Middle frontal gyrus (tissue), 1 donor: ENCODE results near the gene KCNB1.

Experiments
- DNase-seq: peaks from one replicate; pipeline ENCODE4 v3.0.0-alpha.2; 2015; ENCODE audit warnings: low spot score; ENCODE audit errors: extremely low spot score

Gene KCNB1

GRCh38 chr20:49392745-49393144, 89.7 kb downstream of the KCNB1 start:
- DNase-seq, result no peak

DNA sequence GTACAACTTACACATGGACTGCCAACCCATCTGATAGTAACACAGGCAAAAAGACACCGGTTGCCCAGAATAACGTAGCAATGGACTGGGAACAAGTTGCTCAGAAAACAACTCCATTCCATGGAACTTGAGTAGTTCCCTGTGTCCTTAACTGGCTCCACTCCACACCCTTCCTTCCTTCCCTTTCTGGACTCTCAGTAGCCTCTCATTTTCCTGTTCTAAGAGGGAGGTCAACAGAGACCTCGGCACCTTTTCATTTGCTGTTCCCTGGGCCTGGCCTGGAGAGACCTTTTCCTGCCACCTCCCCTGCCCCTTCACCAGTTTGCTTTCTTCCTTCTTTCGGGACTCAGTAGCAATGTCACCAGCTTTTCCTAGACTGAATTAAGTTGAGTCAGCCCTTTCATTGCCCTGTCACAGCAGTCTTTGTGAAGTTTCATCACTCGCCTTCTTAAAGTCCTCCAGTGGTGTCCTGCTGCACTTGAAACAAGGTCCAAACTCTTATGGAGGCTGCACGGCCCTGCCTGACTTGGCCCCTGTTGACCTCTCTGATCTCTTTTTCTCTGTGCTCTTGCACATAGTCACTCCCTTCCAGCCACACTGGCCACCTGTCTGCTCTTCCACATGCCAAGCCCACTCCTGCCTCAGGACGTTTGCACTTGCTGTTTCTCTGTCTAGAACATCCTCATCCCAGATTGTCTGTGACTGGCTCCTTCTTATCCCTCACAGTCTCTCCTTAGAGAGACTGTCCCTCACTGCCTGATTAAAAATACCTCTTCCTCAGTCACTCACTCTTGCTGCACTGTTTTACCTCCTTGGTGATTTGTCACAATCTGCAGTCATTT, 90.8 kb downstream of the KCNB1 start:
- no peak for DNase-seq

DNA sequence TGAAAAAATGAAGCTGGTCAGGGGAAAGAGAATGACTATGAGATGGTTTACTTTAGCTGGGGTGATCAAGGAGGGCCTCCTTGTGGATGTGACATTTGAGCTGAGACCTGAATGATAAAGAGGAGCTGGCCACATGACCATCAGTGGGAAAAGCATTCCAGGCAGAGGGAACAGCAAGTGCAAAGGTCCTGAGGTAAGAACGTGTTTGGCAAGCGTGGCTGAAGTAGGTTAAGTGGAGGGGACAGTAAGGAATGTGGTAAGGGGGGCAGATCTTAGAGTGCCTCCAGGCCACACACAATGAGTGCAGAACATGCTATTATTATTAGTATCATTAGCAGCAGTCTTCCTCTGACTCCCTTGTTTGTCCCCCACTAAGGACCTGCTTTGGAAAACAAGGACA, 92.6 kb downstream of the KCNB1 start:
- no peak for DNase-seq

DNA sequence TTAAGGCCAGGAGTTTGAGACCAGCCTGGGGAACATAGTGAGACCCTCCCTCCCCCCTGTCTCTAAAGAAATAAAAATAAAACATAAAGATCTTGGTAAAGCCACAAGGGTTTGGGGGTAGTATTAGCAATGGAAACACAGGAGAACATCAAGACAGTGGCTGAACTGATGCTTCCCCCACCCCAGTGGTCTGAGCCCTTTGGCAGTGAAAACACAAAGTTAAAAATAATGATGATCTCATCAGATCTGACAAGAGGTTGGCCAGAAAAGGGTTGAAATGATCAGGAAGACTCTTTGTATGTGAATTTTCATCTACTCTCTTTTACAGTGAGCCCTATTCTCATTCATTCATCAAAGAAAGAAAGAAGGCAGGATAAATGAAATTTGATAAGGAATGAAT, 93.7 kb downstream of the KCNB1 start:
- no peak for DNase-seq

- no peak for DNase-seq
Observed at GRCh38 chr20:49387581-49387939, 94.9 kb downstream of the KCNB1 start.

GRCh38 chr20:49386848-49387580, 95.5 kb downstream of the KCNB1 start:
- no peak for DNase-seq

DNA sequence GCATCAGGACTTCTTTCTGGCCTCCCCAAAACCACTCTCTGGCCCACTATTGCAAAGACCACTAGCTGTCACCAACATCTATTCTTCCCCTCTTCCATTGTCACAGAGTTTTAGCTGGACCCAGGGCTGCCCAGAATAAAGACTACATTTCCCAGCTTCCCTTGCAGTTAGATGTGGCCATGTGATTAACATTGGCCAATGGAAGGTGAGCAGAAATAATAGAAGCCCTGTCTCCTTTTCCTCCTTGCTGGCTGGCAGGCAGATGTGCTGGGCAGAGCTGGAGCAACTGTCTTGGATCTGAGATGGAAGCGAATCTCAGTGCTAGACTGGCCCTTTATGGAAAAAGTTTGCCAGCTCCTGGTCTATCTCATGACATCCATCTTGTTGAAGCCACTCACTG, 97.0 kb downstream of the KCNB1 start:
- no peak for DNase-seq

DNA sequence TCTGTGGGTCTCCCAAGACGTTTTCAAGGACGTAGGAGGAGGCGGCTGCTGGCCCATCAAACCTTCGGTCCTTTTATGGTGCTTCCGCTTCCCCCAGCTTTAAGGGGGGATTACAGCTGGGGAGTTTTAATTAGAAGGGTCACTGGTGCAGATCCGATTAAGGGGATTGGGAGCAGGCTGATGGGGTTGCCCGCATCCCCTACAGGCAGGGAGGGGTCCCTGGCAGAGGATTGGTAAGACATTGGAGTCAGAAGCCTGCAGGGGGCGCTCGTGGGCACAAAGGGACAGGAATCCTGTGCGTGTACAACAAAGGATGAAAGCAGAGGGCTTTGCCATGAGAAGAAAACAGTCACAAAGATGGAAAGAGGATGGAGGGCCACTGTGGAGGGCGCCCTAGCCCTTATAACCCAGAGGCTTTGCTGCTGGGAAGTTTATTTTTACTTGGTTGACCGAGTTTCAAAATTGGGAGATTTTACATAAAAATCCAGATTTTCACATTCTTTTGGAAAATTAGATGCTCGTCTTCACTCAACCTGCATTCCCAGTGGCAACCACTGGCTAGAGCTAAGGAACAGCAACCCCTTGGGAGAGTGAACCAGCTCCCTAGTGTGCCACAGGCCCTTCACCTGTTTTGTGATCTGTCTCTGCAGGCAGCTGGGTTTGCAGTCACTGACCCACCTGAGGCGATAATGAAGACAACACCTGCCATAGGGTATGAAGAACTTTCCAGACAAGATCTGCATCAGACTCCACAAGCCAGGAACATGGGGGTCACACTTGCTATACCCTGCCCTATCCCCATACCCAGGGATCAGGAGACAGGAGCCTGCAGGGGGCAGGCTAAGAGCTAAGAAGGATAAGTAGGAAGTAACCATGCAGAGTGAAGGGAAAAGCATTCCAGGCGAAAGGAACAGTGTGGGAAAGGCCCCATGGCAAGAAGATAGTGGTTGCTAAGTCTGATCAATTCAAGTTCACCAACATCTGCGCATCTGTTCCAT, 97.7 kb downstream of the KCNB1 start:
- DNase-seq, result no peak

DNA sequence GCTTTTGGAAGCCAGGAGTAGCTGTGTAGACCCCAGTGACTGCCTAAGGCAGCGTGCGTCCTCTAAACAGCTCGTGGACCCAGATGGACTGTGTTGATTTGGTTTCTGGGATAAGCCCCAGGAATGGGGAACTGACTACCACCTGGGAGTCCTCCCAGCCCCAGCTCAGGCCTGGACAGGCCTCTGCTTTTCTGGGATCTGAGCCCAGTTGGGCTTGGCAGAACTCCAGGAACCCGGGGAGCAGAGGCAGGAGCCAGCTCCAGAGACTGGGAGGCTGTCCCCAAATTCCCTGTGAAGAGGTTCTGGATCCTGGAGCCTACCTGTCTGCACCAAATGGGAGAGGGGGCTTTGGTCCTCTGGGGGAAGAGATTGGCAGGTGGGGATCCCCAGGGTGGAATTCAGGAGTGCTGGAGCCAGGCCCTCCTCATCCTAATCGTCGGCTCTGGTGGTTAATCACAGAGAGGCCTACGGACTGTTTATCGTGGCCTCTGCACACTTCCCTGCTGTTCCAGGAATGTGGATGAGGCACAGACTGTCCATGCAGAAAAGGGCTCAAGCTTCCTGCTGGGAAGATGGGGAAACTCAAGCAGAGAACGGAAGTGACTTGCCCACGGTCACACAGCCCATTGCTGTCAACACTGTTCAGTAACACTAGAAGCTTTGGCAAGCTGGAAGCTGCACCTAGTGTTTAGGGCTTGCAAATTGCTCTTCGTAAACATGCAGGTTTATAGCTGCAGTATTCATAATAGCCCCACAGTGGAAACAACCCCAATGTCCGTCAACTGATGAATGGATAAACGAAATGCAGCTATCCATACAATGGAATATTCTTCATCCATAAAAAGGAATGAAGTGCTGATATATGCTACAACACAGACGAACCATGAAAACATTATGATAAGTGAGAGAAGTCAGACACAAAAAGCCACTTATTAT, 100.6 kb downstream of the KCNB1 start:
- no peak for DNase-seq

- no peak for DNase-seq
Observed at GRCh38 chr20:49380337-49380780, 102.1 kb downstream of the KCNB1 start.

- DNase-seq, result no peak
Observed at GRCh38 chr20:49379338-49379737, 103.1 kb downstream of the KCNB1 start.

- no peak for DNase-seq
Observed at GRCh38 chr20:49377326-49377725, 105.1 kb downstream of the KCNB1 start.

DNA sequence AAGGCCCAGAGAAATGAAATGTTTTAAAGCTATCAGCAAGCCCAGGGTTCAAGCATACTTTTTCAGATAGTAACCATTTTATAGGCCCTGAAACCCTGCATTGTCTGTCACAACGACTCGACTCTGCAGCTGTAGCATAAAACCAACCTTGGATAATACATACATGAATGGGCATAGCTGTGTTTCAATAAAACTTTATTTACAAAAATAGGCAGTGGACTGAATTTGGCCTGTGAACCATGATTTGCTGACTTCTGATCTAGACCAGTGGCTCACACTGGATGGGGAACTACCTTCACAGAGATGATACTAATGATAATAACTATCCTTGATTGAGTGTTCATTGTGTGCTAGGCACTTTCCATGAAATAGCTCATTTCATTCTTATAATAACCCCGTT, 107.3 kb downstream of the KCNB1 start:
- DNase-seq, result no peak

DNA sequence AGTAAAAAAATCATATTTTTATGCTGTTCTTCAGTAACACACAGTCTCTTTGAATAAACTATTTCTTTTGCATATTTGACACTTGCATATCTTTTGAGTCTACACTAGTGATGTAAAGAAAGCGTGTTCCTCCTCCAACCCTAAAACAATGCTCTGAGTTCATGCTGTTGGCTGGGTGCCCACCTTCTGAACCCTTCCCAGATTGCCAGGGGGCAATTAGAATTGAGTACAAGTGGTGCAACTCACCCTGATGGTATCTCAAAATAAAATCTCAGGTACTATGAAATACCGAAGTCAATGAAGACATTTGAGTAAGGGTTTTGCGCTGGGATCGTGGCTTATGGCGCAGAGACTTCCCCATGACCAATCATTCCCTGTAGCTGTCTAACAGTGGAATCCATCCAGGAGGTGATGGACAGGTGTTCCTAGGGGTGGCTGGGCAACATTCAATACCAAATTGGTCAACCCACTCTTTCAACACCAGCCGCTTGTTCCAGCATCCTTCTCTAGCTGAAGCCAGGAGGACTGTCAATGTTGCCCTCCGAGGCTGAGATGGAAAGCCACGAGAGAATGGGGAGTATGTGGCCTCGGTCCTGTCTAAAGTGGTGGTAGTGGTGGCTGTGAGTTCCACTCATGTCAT, 110.3 kb downstream of the KCNB1 start:
- DNase-seq, result no peak

- DNase-seq, result no peak
Observed at GRCh38 chr20:49368596-49368995, 113.9 kb downstream of the KCNB1 start.

GRCh38 chr20:49367113-49367512, 115.4 kb downstream of the KCNB1 start:
- no peak for DNase-seq

GRCh38 chr20:49366687-49367086, 115.8 kb downstream of the KCNB1 start:
- DNase-seq, result no peak

GRCh38 chr20:49361862-49362660, 120.4 kb downstream of the KCNB1 start:
- DNase-seq, result no peak
